ENCODE data around the gene CDK6.
"Not testable (repeated sequence)": the region's sequence is repeated elsewhere in the genome, so short reads cannot be mapped to it uniquely, and the experiment has no call there.

CDK6 gene

GRCh38 chr7:92609921-92610518 is 226.4 kb downstream of the CDK6 start:
- Histone ChIP-seq H3K4me1 (ENCODE audit: control insufficient read depth in 2 of 2, insufficient read depth in 1 of 2, low read depth in 1 of 2, low read length in 2 of 2) (peaks cover 0 to 2% of the 10 kb centered on the region in 2 donors), H3K4me2 (ENCODE audit: insufficient read depth, low read length, poor library complexity, severe bottlenecking) (no peak overlapping the region), H3K36me3 (replicated peaks in 1 of 2; ENCODE audit: control insufficient read depth in 2 of 2, insufficient read depth in 2 of 2, low read length in 2 of 2) (peaks cover 0 to 28% of the 10 kb centered on the region in 2 donors), H3K14ac (ENCODE audit: low read length) (no peak overlapping the region), H3K9me3 (replicated peaks in 1 of 2; ENCODE audit: control insufficient read depth in 2 of 2, insufficient read depth in 1 of 2, low read depth in 1 of 2, low read length in 2 of 2) (no peaks in the 10 kb centered on the region), H3K23ac (ENCODE audit: low read depth, low read length, poor library complexity) (no peak overlapping the region), H2BK12ac (ENCODE audit: low read length) (no peak overlapping the region), H2BK15ac (ENCODE audit: low read length) (no peak overlapping the region), H2AFZ (ENCODE audit: low read length) (no peak overlapping the region), H4K91ac (ENCODE audit: low read depth, low read length, poor library complexity) (no peak overlapping the region), H2AK5ac (ENCODE audit: low read depth, low read length) (no peak overlapping the region), H3K27me3 (ENCODE audit: control insufficient read depth in 3 of 3, insufficient read depth in 3 of 3, low read depth in 1 of 3, low read length in 3 of 3) (peaks cover 0 to 2% (median 0%) of the 10 kb centered on the region in 3 experiments), H3K79me1 (ENCODE audit: low read depth, low read length) (no peaks in the 10 kb centered on the region), H3K4me3 (ENCODE audit: low read length in 2 of 2) (no peak overlapping the region), H4K8ac (ENCODE audit: low read depth, low read length) (no peak overlapping the region), H3K27ac (replicated peaks; ENCODE audit: low read length) (no peak overlapping the region), H3K9ac (ENCODE audit: low read depth, low read length, poor library complexity) (no peak overlapping the region), H3K4ac (ENCODE audit: low read length) (no peak overlapping the region), H2BK5ac (ENCODE audit: low read length) (no peak overlapping the region), H2BK120ac (ENCODE audit: low read depth, low read length) (no peak overlapping the region), H3K18ac (ENCODE audit: low read length) (no peak overlapping the region)
- no peak for DNase-seq (ENCODE audit: low spot score)
- no CpG with 5 or more reads among the region's 5 CpGs for WGBS, 2 donors (ENCODE audit: extremely low coverage in 2 of 2, insufficient read length in 2 of 2, insufficient replicate concordance in 1 of 2)

- peaks cover 0 to 2% (median 0%) of the 10 kb centered on the region in 3 experiments for H3K27me3 ChIP-seq (ENCODE audit: control insufficient read depth in 3 of 3, insufficient read depth in 3 of 3, low read depth in 1 of 3, low read length in 3 of 3)
- H3K36me3 ChIP-seq (replicated peaks in 1 of 2; ENCODE audit: control insufficient read depth in 2 of 2, insufficient read depth in 2 of 2, low read length in 2 of 2) = peaks cover 0 to 15% of the 10 kb centered on the region in 2 donors
- no peak overlapping the region for H2AK5ac ChIP-seq (ENCODE audit: low read depth, low read length)
- no peak overlapping the region for H4K8ac ChIP-seq (ENCODE audit: low read depth, low read length)
- H2BK5ac ChIP-seq (ENCODE audit: low read length) = no peak overlapping the region
- no peak overlapping the region for H2BK120ac ChIP-seq (ENCODE audit: low read depth, low read length)
- H3K4me2 ChIP-seq (ENCODE audit: insufficient read depth, low read length, poor library complexity, severe bottlenecking) = peak overlapping the region; percentile 77
- no peaks in the 10 kb centered on the region for H3K79me1 ChIP-seq (ENCODE audit: low read depth, low read length)
- no peak overlapping the region for H3K23ac ChIP-seq (ENCODE audit: low read depth, low read length, poor library complexity)
- H4K91ac ChIP-seq (ENCODE audit: low read depth, low read length, poor library complexity) = no peak overlapping the region
- no peaks in the 10 kb centered on the region for H3K9me3 ChIP-seq (replicated peaks in 1 of 2; ENCODE audit: control insufficient read depth in 2 of 2, insufficient read depth in 1 of 2, low read depth in 1 of 2, low read length in 2 of 2)
- no peak overlapping the region for H3K4ac ChIP-seq (ENCODE audit: low read length)
- no peak overlapping the region for H2BK12ac ChIP-seq (ENCODE audit: low read length)
- no peak overlapping the region for H2AFZ ChIP-seq (ENCODE audit: low read length)
- H3K9ac ChIP-seq (ENCODE audit: low read depth, low read length, poor library complexity) = no peak overlapping the region
- no peak overlapping the region for H3K14ac ChIP-seq (ENCODE audit: low read length)
- no peak overlapping the region for H2BK15ac ChIP-seq (ENCODE audit: low read length)
- peak; percentile 37 for DNase-seq (ENCODE audit: low spot score)
- no CpG with 5 or more reads among the region's 27 CpGs for WGBS, 2 donors (ENCODE audit: extremely low coverage in 2 of 2, insufficient read length in 2 of 2, insufficient replicate concordance in 1 of 2)
- peak overlapping the region in 1 of 2 donors; percentile 73 for H3K4me3 ChIP-seq (ENCODE audit: low read length in 2 of 2)
- peaks cover 0 to 2% of the 10 kb centered on the region in 2 donors for H3K4me1 ChIP-seq (ENCODE audit: control insufficient read depth in 2 of 2, insufficient read depth in 1 of 2, low read depth in 1 of 2, low read length in 2 of 2)
- H3K18ac ChIP-seq (ENCODE audit: low read length) = no peak overlapping the region
- no peak overlapping the region for H3K27ac ChIP-seq (replicated peaks; ENCODE audit: low read length)
Observed at GRCh38 chr7:92608380-92609322, 227.7 kb downstream of the CDK6 start.

GRCh38 chr7:92606985-92607384 is 229.4 kb downstream of the CDK6 start:
- Histone ChIP-seq H3K4ac (ENCODE audit: low read length) (no peak overlapping the region), H3K9me3 (replicated peaks in 1 of 2; ENCODE audit: control insufficient read depth in 2 of 2, insufficient read depth in 1 of 2, low read depth in 1 of 2, low read length in 2 of 2) (no peaks in the 10 kb centered on the region), H3K4me1 (ENCODE audit: control insufficient read depth in 2 of 2, insufficient read depth in 1 of 2, low read depth in 1 of 2, low read length in 2 of 2) (peaks cover 0 to 2% of the 10 kb centered on the region in 2 donors), H3K23ac (ENCODE audit: low read depth, low read length, poor library complexity) (no peak overlapping the region), H2AK5ac (ENCODE audit: low read depth, low read length) (no peak overlapping the region), H2BK120ac (ENCODE audit: low read depth, low read length) (no peak overlapping the region), H3K4me2 (ENCODE audit: insufficient read depth, low read length, poor library complexity, severe bottlenecking) (no peak overlapping the region), H4K8ac (ENCODE audit: low read depth, low read length) (no peak overlapping the region), H3K27ac (replicated peaks; ENCODE audit: low read length) (no peak overlapping the region), H3K27me3 (ENCODE audit: control insufficient read depth in 3 of 3, insufficient read depth in 3 of 3, low read depth in 1 of 3, low read length in 3 of 3) (peaks cover 0 to 2% (median 0%) of the 10 kb centered on the region in 3 experiments), H2AFZ (ENCODE audit: low read length) (no peak overlapping the region), H2BK15ac (ENCODE audit: low read length) (no peak overlapping the region), H3K36me3 (replicated peaks in 1 of 2; ENCODE audit: control insufficient read depth in 2 of 2, insufficient read depth in 2 of 2, low read length in 2 of 2) (peaks cover 0 to 11% of the 10 kb centered on the region in 2 donors), H2BK5ac (ENCODE audit: low read length) (no peak overlapping the region), H3K4me3 (ENCODE audit: low read length in 2 of 2) (no peak overlapping the region), H2BK12ac (ENCODE audit: low read length) (no peak overlapping the region), H3K9ac (ENCODE audit: low read depth, low read length, poor library complexity) (no peak overlapping the region), H3K18ac (ENCODE audit: low read length) (no peak overlapping the region), H3K14ac (ENCODE audit: low read length) (no peak overlapping the region), H3K79me1 (ENCODE audit: low read depth, low read length) (no peaks in the 10 kb centered on the region), H4K91ac (ENCODE audit: low read depth, low read length, poor library complexity) (no peak overlapping the region)
- WGBS, 2 donors (ENCODE audit: extremely low coverage in 2 of 2, insufficient read length in 2 of 2, insufficient replicate concordance in 1 of 2) = no CpG with 5 or more reads among the region's 4 CpGs
- DNase-seq (ENCODE audit: low spot score) = no peak

- H3K4me1 ChIP-seq (ENCODE audit: control insufficient read depth in 2 of 2, insufficient read depth in 1 of 2, low read depth in 1 of 2, low read length in 2 of 2); H3K9ac ChIP-seq (ENCODE audit: low read depth, low read length, poor library complexity); H4K8ac ChIP-seq (ENCODE audit: low read depth, low read length); H2AK5ac ChIP-seq (ENCODE audit: low read depth, low read length); H3K4me2 ChIP-seq (ENCODE audit: insufficient read depth, low read length, poor library complexity, severe bottlenecking); H2BK12ac ChIP-seq (ENCODE audit: low read length); H3K27ac ChIP-seq (replicated peaks; ENCODE audit: low read length); H2AFZ ChIP-seq (ENCODE audit: low read length); H3K79me1 ChIP-seq (ENCODE audit: low read depth, low read length); H3K14ac ChIP-seq (ENCODE audit: low read length); H2BK15ac ChIP-seq (ENCODE audit: low read length); H3K18ac ChIP-seq (ENCODE audit: low read length); H3K9me3 ChIP-seq (replicated peaks in 1 of 2; ENCODE audit: control insufficient read depth in 2 of 2, insufficient read depth in 1 of 2, low read depth in 1 of 2, low read length in 2 of 2); DNase-seq (ENCODE audit: low spot score); H2BK120ac ChIP-seq (ENCODE audit: low read depth, low read length); H3K4me3 ChIP-seq (ENCODE audit: low read length in 2 of 2); H2BK5ac ChIP-seq (ENCODE audit: low read length); H3K27me3 ChIP-seq (ENCODE audit: control insufficient read depth in 3 of 3, insufficient read depth in 3 of 3, low read depth in 1 of 3, low read length in 3 of 3); H3K4ac ChIP-seq (ENCODE audit: low read length); H3K23ac ChIP-seq (ENCODE audit: low read depth, low read length, poor library complexity); H4K91ac ChIP-seq (ENCODE audit: low read depth, low read length, poor library complexity): not testable (repeated sequence)
- no CpG with 5 or more reads among the region's 7 CpGs for WGBS, 2 donors (ENCODE audit: extremely low coverage in 2 of 2, insufficient read length in 2 of 2, insufficient replicate concordance in 1 of 2)
- peaks cover 0 to 11% of the 10 kb centered on the region in 2 donors for H3K36me3 ChIP-seq (replicated peaks in 1 of 2; ENCODE audit: control insufficient read depth in 2 of 2, insufficient read depth in 2 of 2, low read length in 2 of 2)
Observed at GRCh38 chr7:92604517-92604916, 231.9 kb downstream of the CDK6 start.

Measured in neuronal stem cell (in vitro differentiated cells).